ENCODE results near the gene ZFYVE21. TPM values are rescaled to one million over a fixed set of nuclear protein-coding genes. Genes with fewer than 3 reads are reported as not detected.

The ZFYVE21 gene
- total RNA-seq = 1 to 10 TPM; 8.0 to 8.9 TPM

GRCh38 chr14:103715052-103716000 lies at the start of gene ZFYVE21, which contains the start of gene XRCC3:
Gene ZFYVE21, plus strand, starts transcription at chr14:103715810. Its CDS starts 32 bp downstream, at chr14:103715842.
Gene XRCC3, minus strand, starts transcription at chr14:103715451. Its CDS starts 4,364 bp downstream, at chr14:103711087.
- Mint-ChIP-seq H3K4me3 (peak within 1 kb of the TSS; percentile 90), H3K4me1 (peaks cover 41% of the 10 kb centered on the region), H3K27ac (peak within 1 kb of the TSS; percentile 91), H3K9me3 (no peaks in the 10 kb centered on the region), H3K27me3 (peaks cover 3% of the 10 kb centered on the region), H3K36me3 (peaks cover 17% of the 10 kb centered on the region)
- peak; percentile 99 for DNase-seq

- Mint-ChIP-seq H3K27ac (no peak overlapping the region), H3K36me3 (peaks cover 12% of the 10 kb centered on the region), H3K4me1 (no peaks in the 10 kb centered on the region), H3K27me3 (no peaks in the 10 kb centered on the region), H3K9me3 (no peaks in the 10 kb centered on the region), H3K4me3 (no peak overlapping the region)
- no peak for DNase-seq
Measured at GRCh38 chr14:103667671-103668070, 47.9 kb upstream of the ZFYVE21 start.

GRCh38 chr14:103668117-103668516 lies 47.5 kb upstream of the ZFYVE21 start:
- Mint-ChIP-seq H3K4me3 (no peak overlapping the region), H3K27me3 (no peaks in the 10 kb centered on the region), H3K27ac (no peak overlapping the region), H3K4me1 (no peaks in the 10 kb centered on the region), H3K36me3 (peaks cover 12% of the 10 kb centered on the region), H3K9me3 (no peaks in the 10 kb centered on the region)
- no peak for DNase-seq

- no peaks in the 10 kb centered on the region for H3K9me3 Mint-ChIP-seq
- no peak for DNase-seq
- H3K36me3 Mint-ChIP-seq = peaks cover 17% of the 10 kb centered on the region
- no peak overlapping the region for H3K4me3 Mint-ChIP-seq
- no peaks in the 10 kb centered on the region for H3K4me1 Mint-ChIP-seq
- H3K27ac Mint-ChIP-seq = no peak overlapping the region
- no peaks in the 10 kb centered on the region for H3K27me3 Mint-ChIP-seq
Measured at GRCh38 chr14:103669370-103669769, 46.2 kb upstream of the ZFYVE21 start.

GRCh38 chr14:103671911-103672310 lies 43.7 kb upstream of the ZFYVE21 start:
- no peaks in the 10 kb centered on the region for H3K4me1 Mint-ChIP-seq
- peaks cover 22% of the 10 kb centered on the region for H3K36me3 Mint-ChIP-seq

GRCh38 chr14:103675957-103676356 lies 39.7 kb upstream of the ZFYVE21 start:
- Mint-ChIP-seq H3K36me3 (peaks cover 20% of the 10 kb centered on the region), H3K27ac (no peak overlapping the region), H3K4me1 (peaks cover 9% of the 10 kb centered on the region), H3K27me3 (no peaks in the 10 kb centered on the region), H3K9me3 (no peaks in the 10 kb centered on the region), H3K4me3 (no peak overlapping the region)
- DNase-seq = no peak

More at GRCh38 chr14:103671911-103672310, 43.7 kb upstream of the ZFYVE21 start:
- Mint-ChIP-seq H3K27me3 (no peaks in the 10 kb centered on the region), H3K9me3 (no peaks in the 10 kb centered on the region), H3K4me3 (no peak overlapping the region), H3K27ac (no peak overlapping the region)
- DNase-seq = no peak

GRCh38 chr14:103676881-103677675 lies 38.5 kb upstream of the ZFYVE21 start:
- Mint-ChIP-seq H3K4me3 (no peak overlapping the region), H3K4me1 (peaks cover 9% of the 10 kb centered on the region), H3K27ac (no peak overlapping the region), H3K9me3 (no peaks in the 10 kb centered on the region), H3K36me3 (peaks cover 16% of the 10 kb centered on the region), H3K27me3 (no peaks in the 10 kb centered on the region)
- no peak for DNase-seq

GRCh38 chr14:103679351-103679750 lies 36.3 kb upstream of the ZFYVE21 start:
- Mint-ChIP-seq H3K9me3 (no peaks in the 10 kb centered on the region), H3K36me3 (peaks cover 10% of the 10 kb centered on the region), H3K27ac (peak overlapping the region; percentile 80), H3K27me3 (no peaks in the 10 kb centered on the region), H3K4me3 (no peak overlapping the region), H3K4me1 (peaks cover 9% of the 10 kb centered on the region)
- DNase-seq = peak; percentile 58

- Mint-ChIP-seq H3K4me3 (no peak overlapping the region), H3K4me1 (peaks cover 9% of the 10 kb centered on the region), H3K9me3 (no peaks in the 10 kb centered on the region), H3K27ac (no peak overlapping the region), H3K36me3 (peaks cover 11% of the 10 kb centered on the region), H3K27me3 (no peaks in the 10 kb centered on the region)
- no peak for DNase-seq
Measured at GRCh38 chr14:103680491-103681231, 34.9 kb upstream of the ZFYVE21 start.

GRCh38 chr14:103683139-103683538 lies 32.5 kb upstream of the ZFYVE21 start:
- Mint-ChIP-seq H3K4me1 (peaks cover 9% of the 10 kb centered on the region), H3K27me3 (no peaks in the 10 kb centered on the region), H3K4me3 (no peak overlapping the region), H3K27ac (no peak overlapping the region), H3K36me3 (peaks cover 5% of the 10 kb centered on the region), H3K9me3 (no peaks in the 10 kb centered on the region)
- no peak for DNase-seq

- no peak overlapping the region for H3K4me3 Mint-ChIP-seq
- peaks cover 4% of the 10 kb centered on the region for H3K4me1 Mint-ChIP-seq
- no peak for DNase-seq
- no peaks in the 10 kb centered on the region for H3K27me3 Mint-ChIP-seq
- no peak overlapping the region for H3K27ac Mint-ChIP-seq
- H3K36me3 Mint-ChIP-seq = peaks cover 5% of the 10 kb centered on the region
- no peaks in the 10 kb centered on the region for H3K9me3 Mint-ChIP-seq
Measured at GRCh38 chr14:103684471-103684870, 31.1 kb upstream of the ZFYVE21 start.

GRCh38 chr14:103684871-103685270 lies 30.7 kb upstream of the ZFYVE21 start:
- Mint-ChIP-seq H3K4me1 (no peaks in the 10 kb centered on the region), H3K27ac (no peak overlapping the region), H3K9me3 (no peaks in the 10 kb centered on the region), H3K4me3 (no peak overlapping the region), H3K27me3 (no peaks in the 10 kb centered on the region), H3K36me3 (peaks cover 5% of the 10 kb centered on the region)
- DNase-seq = no peak

- peaks cover 4% of the 10 kb centered on the region for H3K36me3 Mint-ChIP-seq
- no peak for DNase-seq
- no peaks in the 10 kb centered on the region for H3K27me3 Mint-ChIP-seq
- no peaks in the 10 kb centered on the region for H3K9me3 Mint-ChIP-seq
- H3K4me1 Mint-ChIP-seq = no peaks in the 10 kb centered on the region
- H3K27ac Mint-ChIP-seq = no peak overlapping the region
- H3K4me3 Mint-ChIP-seq = no peak overlapping the region
Measured at GRCh38 chr14:103685276-103686211, 30.1 kb upstream of the ZFYVE21 start.

All from activated naive CD8-positive, alpha-beta T cell treated with anti-CD3 and anti-CD28 coated beads for 36 hours (primary cell).